Smooth muscle cell (in vitro differentiated cells): ENCODE data around the gene CCDC97. TPM values are rescaled to one million over a fixed set of nuclear protein-coding genes. Genes with fewer than 3 reads are reported as not detected.

ENCODE experiments used
- DNase-seq: peaks from one replicate; lab custom pipeline; 2025; ENCODE audit not compliant: unreplicated experiment; lab: John Stamatoyannopoulos, UW
- H2AFZ ChIP-seq: fragments of 200-600 bp; sonication (generic); 2 replicates; pipeline ENCODE4 v1.6.0; 2016; ENCODE audit warnings: antibody characterized with exemption, low read depth, mild to moderate bottlenecking
- H3F3A ChIP-seq: fragments of 200-600 bp; sonication (generic); 2 replicates; pipeline ENCODE4 v1.6.0; 2017; ENCODE audit warnings: antibody characterized with exemption, low read depth
- H3K27ac ChIP-seq: fragments of 200-600 bp; sonication (generic); 2 replicates; pipeline ENCODE4 v1.5.1; 2016; ENCODE audit warnings: low read depth, mild to moderate bottlenecking
- H3K27me3 ChIP-seq: fragments of 200-600 bp; sonication (generic); 2 replicates; pipeline ENCODE4 v1.6.1; 2016; ENCODE audit warnings: low read depth, mild to moderate bottlenecking
- H3K36me3 ChIP-seq: fragments of 200-600 bp; sonication (generic); 2 replicates; pipeline ENCODE4 v1.5.1; 2016; ENCODE audit warnings: low read depth
- H3K4me1 ChIP-seq: fragments of 200-600 bp; sonication (generic); 2 replicates; pipeline ENCODE4 v1.5.1; 2016; ENCODE audit warnings: low read depth
- H3K4me2 ChIP-seq: fragments of 200-600 bp; sonication (generic); 2 replicates; pipeline ENCODE4 v1.6.0; 2016; ENCODE audit warnings: mild to moderate bottlenecking
- H3K4me3 ChIP-seq: fragments of 200-600 bp; sonication (generic); 2 replicates; pipeline ENCODE4 v1.5.1; 2016; ENCODE audit warnings: mild to moderate bottlenecking
- H3K79me2 ChIP-seq: fragments of 200-600 bp; sonication (generic); 2 replicates; pipeline ENCODE4 v1.6.0; 2016; ENCODE audit warnings: low read depth, mild to moderate bottlenecking
- H3K9ac ChIP-seq: fragments of 200-600 bp; sonication (generic); 2 replicates; pipeline ENCODE4 v1.6.0; 2016; ENCODE audit warnings: low read depth
- H3K9me3 ChIP-seq: fragments of 200-600 bp; sonication (generic); replicated peaks from 2 replicates; pipeline ENCODE4 v1.5.1; 2016; ENCODE audit warnings: low read depth
- H4K20me1 ChIP-seq: fragments of 200-600 bp; sonication (generic); 2 replicates; pipeline ENCODE4 v1.6.0; 2016; ENCODE audit warnings: low read depth
- WGBS: methylation state at CpG from one replicate; pipeline ENCODE4 v1.1.7; 2016; ENCODE audit warnings: low lambda C conversion rate; 5-methylcytosine and 5-hydroxymethylcytosine counted together
- polyA plus RNA-seq: library from polyadenylated mRNA; unstranded; fragments of >200 nt; fragmentation: Nextera tagmentation; extraction: Ambion mirVana; gene quantifications from 2 replicates; pipeline ENCODE4 v1.2.1, GENCODE V29; 2016
- total RNA-seq: library from RNA; depleted of rRNA; stranded (reverse); fragments of >200 nt; gene quantifications from 2 replicates; pipeline ENCODE4 v1.2.3, GENCODE V29; 2014
- TF ChIP-seq, protein P1 (sequence below): fragments of 200-600 bp; sonication (generic); IDR thresholded peaks from 2 replicates; pipeline ENCODE4 v1.5.1; 2017; ENCODE audit warnings: borderline replicate concordance, mild to moderate bottlenecking, antibody characterized with exemption; ENCODE audit not compliant: insufficient read depth, poor library complexity, severe bottlenecking

The CCDC97 gene
- total and polyA plus RNA-seq, 2 experiments from 2014 or later, result 7.5 to 18.2 TPM

DNA sequence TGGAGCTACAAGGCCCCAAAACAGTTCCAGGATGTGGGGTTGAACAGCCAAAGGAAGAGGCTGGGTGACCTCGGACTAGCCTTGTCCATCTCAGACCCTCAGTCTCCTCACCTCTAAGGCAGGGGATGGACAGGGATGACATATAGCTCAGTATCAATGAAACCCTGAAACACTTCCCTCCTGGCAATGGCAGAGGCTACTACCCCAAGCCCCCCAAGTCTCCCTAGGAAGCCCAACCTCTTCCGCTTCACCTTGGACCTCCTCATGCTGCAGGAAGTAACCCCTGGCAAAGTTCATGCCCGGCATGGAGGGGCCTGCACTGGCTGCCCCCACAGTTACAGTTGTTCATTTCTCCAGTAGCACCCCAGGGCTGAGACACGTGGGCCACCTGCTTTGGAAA, 10.6 kb downstream of the CCDC97 start:
- H3K79me2 ChIP-seq, result peaks cover 14% of the 10 kb centered on the region
- H3K9me3 ChIP-seq, result no peaks in the 10 kb centered on the region
- H3K36me3 ChIP-seq, result no peaks in the 10 kb centered on the region
- peaks cover 19% of the 10 kb centered on the region for H3K4me1 ChIP-seq
- no peak overlapping the region for H3K4me2 ChIP-seq
- no peaks in the 10 kb centered on the region for H3K27me3 ChIP-seq
- H2AFZ ChIP-seq, result no peak overlapping the region
- no peak overlapping the region for H3K9ac ChIP-seq
- peaks cover 30% of the 10 kb centered on the region for H4K20me1 ChIP-seq
- DNase-seq, result no peak
- 99% methylated on average over 4 of the region's 4 CpGs for WGBS
- no peak overlapping the region for H3K4me3 ChIP-seq
- H3K27ac ChIP-seq, result peak overlapping the region; percentile 97
- TF ChIP-seq, protein P1, sequence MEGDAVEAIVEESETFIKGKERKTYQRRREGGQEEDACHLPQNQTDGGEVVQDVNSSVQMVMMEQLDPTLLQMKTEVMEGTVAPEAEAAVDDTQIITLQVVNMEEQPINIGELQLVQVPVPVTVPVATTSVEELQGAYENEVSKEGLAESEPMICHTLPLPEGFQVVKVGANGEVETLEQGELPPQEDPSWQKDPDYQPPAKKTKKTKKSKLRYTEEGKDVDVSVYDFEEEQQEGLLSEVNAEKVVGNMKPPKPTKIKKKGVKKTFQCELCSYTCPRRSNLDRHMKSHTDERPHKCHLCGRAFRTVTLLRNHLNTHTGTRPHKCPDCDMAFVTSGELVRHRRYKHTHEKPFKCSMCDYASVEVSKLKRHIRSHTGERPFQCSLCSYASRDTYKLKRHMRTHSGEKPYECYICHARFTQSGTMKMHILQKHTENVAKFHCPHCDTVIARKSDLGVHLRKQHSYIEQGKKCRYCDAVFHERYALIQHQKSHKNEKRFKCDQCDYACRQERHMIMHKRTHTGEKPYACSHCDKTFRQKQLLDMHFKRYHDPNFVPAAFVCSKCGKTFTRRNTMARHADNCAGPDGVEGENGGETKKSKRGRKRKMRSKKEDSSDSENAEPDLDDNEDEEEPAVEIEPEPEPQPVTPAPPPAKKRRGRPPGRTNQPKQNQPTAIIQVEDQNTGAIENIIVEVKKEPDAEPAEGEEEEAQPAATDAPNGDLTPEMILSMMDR, result no peak
- peaks cover 39% of the 10 kb centered on the region for H3F3A ChIP-seq

DNA sequence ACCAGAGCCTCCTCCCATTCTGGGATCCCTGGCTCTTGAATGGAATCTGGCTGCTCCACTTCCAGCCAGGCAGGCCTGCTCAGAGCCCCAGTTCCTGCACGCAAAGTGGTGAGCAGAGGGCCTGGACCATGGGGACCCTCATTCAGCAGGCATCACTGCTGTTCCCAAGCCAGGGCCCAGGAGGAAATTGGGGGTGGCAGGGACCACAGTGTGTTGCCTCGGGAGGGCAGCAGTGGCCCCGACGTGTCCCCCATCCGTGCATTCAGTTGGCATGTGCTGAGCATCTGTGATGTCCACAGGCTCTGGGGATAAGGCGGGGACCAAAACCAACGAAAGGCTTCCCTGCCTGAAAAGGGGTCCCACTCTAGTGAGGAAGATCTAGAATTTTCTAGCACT, 11.2 kb downstream of the CCDC97 start:
- H3K36me3 ChIP-seq, result no peaks in the 10 kb centered on the region
- peaks cover 39% of the 10 kb centered on the region for H3F3A ChIP-seq
- WGBS, result 80% methylated on average over 7 of the region's 7 CpGs
- H3K9me3 ChIP-seq, result no peaks in the 10 kb centered on the region
- peaks cover 8% of the 10 kb centered on the region for H3K79me2 ChIP-seq
- no peak overlapping the region for H2AFZ ChIP-seq
- H3K27me3 ChIP-seq, result no peaks in the 10 kb centered on the region
- peak overlapping the region; percentile 97 for H3K27ac ChIP-seq
- DNase-seq, result no peak
- no peak overlapping the region for H3K4me3 ChIP-seq
- no peak overlapping the region for H3K9ac ChIP-seq
- peaks cover 26% of the 10 kb centered on the region for H3K4me1 ChIP-seq
- peak overlapping the region; percentile 77 for H3K4me2 ChIP-seq
- TF ChIP-seq, protein P1, result no peak
- peaks cover 26% of the 10 kb centered on the region for H4K20me1 ChIP-seq

DNA sequence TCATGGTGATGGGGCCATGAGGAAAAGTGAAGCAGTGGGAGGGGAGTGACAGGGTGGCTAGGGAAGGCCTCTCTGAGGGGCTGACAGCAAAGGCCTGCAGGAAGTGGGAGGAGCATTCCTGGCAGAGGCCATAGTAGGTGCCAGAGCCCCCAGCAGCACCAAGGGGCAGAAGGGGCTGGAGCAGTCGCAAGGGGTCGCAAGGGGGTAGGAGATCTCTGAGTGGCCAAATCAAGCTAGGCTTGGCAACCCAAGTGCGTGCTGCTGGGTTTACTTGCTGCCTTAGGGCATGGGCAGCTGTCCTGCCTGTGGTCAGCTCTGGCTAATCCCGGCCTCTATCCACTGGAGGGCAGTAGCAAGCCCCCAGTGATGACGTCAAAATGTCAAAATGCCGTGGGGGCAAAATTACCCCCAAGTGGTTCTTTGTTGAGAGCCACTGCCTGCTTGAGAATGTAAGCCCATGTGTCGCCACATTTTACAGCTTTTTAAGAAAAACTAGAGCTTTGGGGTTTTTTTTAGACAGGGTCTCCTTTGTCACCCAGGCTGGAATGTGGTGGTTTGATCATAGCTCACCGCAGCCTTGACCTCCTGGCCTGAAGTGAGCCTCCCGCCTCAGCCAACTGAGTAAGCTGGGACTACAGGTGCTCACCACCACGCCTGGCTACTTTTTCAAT, 11.8 kb downstream of the CCDC97 start:
- peaks cover 43% of the 10 kb centered on the region for H3F3A ChIP-seq
- H3K4me2 ChIP-seq, result peak overlapping the region; percentile 77
- H2AFZ ChIP-seq, result no peak overlapping the region
- H3K27me3 ChIP-seq, result no peaks in the 10 kb centered on the region
- peak overlapping the region; percentile 88 for H3K9ac ChIP-seq
- 17% methylated on average over 10 of the region's 10 CpGs for WGBS
- H4K20me1 ChIP-seq, result peaks cover 21% of the 10 kb centered on the region
- H3K36me3 ChIP-seq, result no peaks in the 10 kb centered on the region
- no peaks in the 10 kb centered on the region for H3K9me3 ChIP-seq
- peaks cover 30% of the 10 kb centered on the region for H3K4me1 ChIP-seq
- H3K4me3 ChIP-seq, result no peak overlapping the region
- TF ChIP-seq, protein P1, result peak; percentile 55
- peak; percentile 18 for DNase-seq
- peak overlapping the region; percentile 97 for H3K27ac ChIP-seq
- peaks cover 6% of the 10 kb centered on the region for H3K79me2 ChIP-seq

DNA sequence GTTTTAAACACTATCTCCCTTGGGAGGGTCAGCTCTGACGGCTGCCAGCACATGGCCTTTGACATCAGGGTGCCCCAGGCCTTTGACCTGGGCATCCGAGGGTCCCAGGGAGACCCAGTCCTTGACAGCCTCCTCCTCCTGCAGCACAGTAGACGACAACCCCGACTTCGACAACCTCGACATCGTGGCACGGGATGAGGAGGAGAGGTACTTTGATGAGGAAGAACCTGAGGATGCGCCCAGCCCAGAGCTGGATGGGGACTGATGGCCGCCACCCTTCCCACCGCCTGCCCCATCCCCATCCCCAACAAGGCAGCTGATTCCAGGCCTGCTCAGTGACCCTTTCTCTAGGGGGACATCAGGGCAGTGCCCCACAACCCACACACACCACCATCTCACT, 12.5 kb downstream of the CCDC97 start:
- TF ChIP-seq, protein P1, result no peak
- H3K4me3 ChIP-seq, result no peak overlapping the region
- H4K20me1 ChIP-seq, result peaks cover 14% of the 10 kb centered on the region
- H2AFZ ChIP-seq, result no peak overlapping the region
- no peaks in the 10 kb centered on the region for H3K9me3 ChIP-seq
- peaks cover 37% of the 10 kb centered on the region for H3K4me1 ChIP-seq
- no peak for DNase-seq
- H3K27ac ChIP-seq, result peak overlapping the region; percentile 97
- H3K4me2 ChIP-seq, result peak overlapping the region; percentile 77
- no peaks in the 10 kb centered on the region for H3K27me3 ChIP-seq
- H3K79me2 ChIP-seq, result no peaks in the 10 kb centered on the region
- peaks cover 44% of the 10 kb centered on the region for H3F3A ChIP-seq
- 87% methylated on average over 11 of the region's 11 CpGs for WGBS
- peak overlapping the region; percentile 88 for H3K9ac ChIP-seq
- no peaks in the 10 kb centered on the region for H3K36me3 ChIP-seq
